Skeletal muscle satellite cell (primary cell): Measurements from ENCODE around the gene MYO3B.

Source experiments
- H3K27me3 ChIP-seq: 2 replicates; pipeline ENCODE4 v1.7.0; 2013; ENCODE audit warnings: low read length; ENCODE audit not compliant: control insufficient read depth, insufficient read depth
- H3K36me3 ChIP-seq: 2 replicates; pipeline ENCODE4 v1.7.0; 2013; ENCODE audit warnings: mild to moderate bottlenecking, control low read depth, low read length; ENCODE audit not compliant: insufficient read depth
- H3K4me1 ChIP-seq: 2 replicates; pipeline ENCODE4 v1.7.0; 2013; ENCODE audit warnings: low read length; ENCODE audit not compliant: control insufficient read depth, insufficient read depth
- H3K4me2 ChIP-seq: 2 replicates; pipeline ENCODE4 v1.7.0; 2013; ENCODE audit warnings: mild to moderate bottlenecking, low read length
- H3K4me3 ChIP-seq: 2 replicates; pipeline ENCODE4 v1.7.0; 2013; ENCODE audit warnings: low read length
- H3K9ac ChIP-seq: 2 replicates; pipeline ENCODE4 v1.7.0; 2013; ENCODE audit warnings: mild to moderate bottlenecking, low read depth, low read length, moderate library complexity
- H3K9me3 ChIP-seq: replicated peaks from 2 replicates; pipeline ENCODE4 v1.7.0; 2013; ENCODE audit warnings: mild to moderate bottlenecking, control low read depth, low read length

Gene MYO3B

GRCh38 chr2:170243118-170243837 lies 65.3 kb downstream of the MYO3B start:
- H3K27me3 ChIP-seq: peaks cover 43% of the 10 kb centered on the region
- H3K4me1 ChIP-seq: no peaks in the 10 kb centered on the region
- H3K9me3 ChIP-seq: no peaks in the 10 kb centered on the region
- H3K4me3 ChIP-seq: no peak overlapping the region
- H3K9ac ChIP-seq: no peak overlapping the region
- H3K4me2 ChIP-seq: no peak overlapping the region
- H3K36me3 ChIP-seq: no peaks in the 10 kb centered on the region

GRCh38 chr2:170243898-170244297 lies 66.0 kb downstream of the MYO3B start:
- Histone ChIP-seq H3K27me3 (peaks cover 36% of the 10 kb centered on the region), H3K4me3 (no peak overlapping the region), H3K4me1 (no peaks in the 10 kb centered on the region), H3K9me3 (no peaks in the 10 kb centered on the region), H3K9ac (no peak overlapping the region), H3K36me3 (no peaks in the 10 kb centered on the region), H3K4me2 (no peak overlapping the region)

GRCh38 chr2:170244555-170244954 lies 66.6 kb downstream of the MYO3B start:
- H3K4me2 ChIP-seq: no peak overlapping the region
- no peak overlapping the region for H3K4me3 ChIP-seq
- no peaks in the 10 kb centered on the region for H3K36me3 ChIP-seq
- no peaks in the 10 kb centered on the region for H3K9me3 ChIP-seq
- no peak overlapping the region for H3K9ac ChIP-seq
- H3K27me3 ChIP-seq: peaks cover 30% of the 10 kb centered on the region
- no peaks in the 10 kb centered on the region for H3K4me1 ChIP-seq

- Histone ChIP-seq H3K9ac (no peak overlapping the region), H3K4me2 (no peak overlapping the region), H3K27me3 (peaks cover 23% of the 10 kb centered on the region), H3K36me3 (no peaks in the 10 kb centered on the region), H3K4me1 (no peaks in the 10 kb centered on the region), H3K9me3 (no peaks in the 10 kb centered on the region), H3K4me3 (no peak overlapping the region)
Observed at GRCh38 chr2:170245312-170245711, 67.4 kb downstream of the MYO3B start.

- Histone ChIP-seq H3K27me3 (peaks cover 17% of the 10 kb centered on the region), H3K9ac (no peak overlapping the region), H3K36me3 (no peaks in the 10 kb centered on the region), H3K4me2 (no peak overlapping the region), H3K9me3 (no peaks in the 10 kb centered on the region), H3K4me1 (no peaks in the 10 kb centered on the region), H3K4me3 (no peak overlapping the region)
Observed at GRCh38 chr2:170247333-170247732, 69.4 kb downstream of the MYO3B start.

GRCh38 chr2:170247882-170248393 lies 70.0 kb downstream of the MYO3B start:
- Histone ChIP-seq H3K4me2 (no peak overlapping the region), H3K9ac (no peak overlapping the region), H3K27me3 (peaks cover 11% of the 10 kb centered on the region), H3K9me3 (no peaks in the 10 kb centered on the region), H3K36me3 (no peaks in the 10 kb centered on the region), H3K4me3 (no peak overlapping the region), H3K4me1 (no peaks in the 10 kb centered on the region)

- Histone ChIP-seq H3K36me3 (no peaks in the 10 kb centered on the region), H3K27me3 (peaks cover 6% of the 10 kb centered on the region), H3K4me1 (no peaks in the 10 kb centered on the region), H3K9ac (no peak overlapping the region), H3K4me3 (no peak overlapping the region), H3K9me3 (no peaks in the 10 kb centered on the region), H3K4me2 (no peak overlapping the region)
Observed at GRCh38 chr2:170248574-170249393, 70.8 kb downstream of the MYO3B start.

- Histone ChIP-seq H3K36me3 (no peaks in the 10 kb centered on the region), H3K9me3 (no peaks in the 10 kb centered on the region), H3K9ac (no peak overlapping the region), H3K4me1 (no peaks in the 10 kb centered on the region), H3K4me3 (no peak overlapping the region), H3K27me3 (peaks cover 6% of the 10 kb centered on the region), H3K4me2 (no peak overlapping the region)
Observed at GRCh38 chr2:170249761-170250160, 71.8 kb downstream of the MYO3B start.

GRCh38 chr2:170250584-170250983 lies 72.6 kb downstream of the MYO3B start:
- Histone ChIP-seq H3K4me2 (no peak overlapping the region), H3K36me3 (no peaks in the 10 kb centered on the region), H3K4me1 (no peaks in the 10 kb centered on the region), H3K4me3 (no peak overlapping the region), H3K27me3 (peaks cover 3% of the 10 kb centered on the region), H3K9me3 (no peaks in the 10 kb centered on the region), H3K9ac (no peak overlapping the region)

- H3K4me1 ChIP-seq: no peaks in the 10 kb centered on the region
- no peak overlapping the region for H3K4me2 ChIP-seq
- H3K27me3 ChIP-seq: peaks cover 3% of the 10 kb centered on the region
- no peak overlapping the region for H3K4me3 ChIP-seq
- no peaks in the 10 kb centered on the region for H3K9me3 ChIP-seq
- H3K9ac ChIP-seq: no peak overlapping the region
- no peaks in the 10 kb centered on the region for H3K36me3 ChIP-seq
Observed at GRCh38 chr2:170252414-170252813, 74.5 kb downstream of the MYO3B start.

GRCh38 chr2:170253721-170254230 lies 75.8 kb downstream of the MYO3B start:
- no peak overlapping the region for H3K4me3 ChIP-seq
- no peak overlapping the region for H3K4me2 ChIP-seq
- no peaks in the 10 kb centered on the region for H3K9me3 ChIP-seq
- no peaks in the 10 kb centered on the region for H3K4me1 ChIP-seq
- no peaks in the 10 kb centered on the region for H3K36me3 ChIP-seq
- H3K9ac ChIP-seq: no peak overlapping the region
- H3K27me3 ChIP-seq: peaks cover 3% of the 10 kb centered on the region
